Stimulated activated CD4-positive, alpha-beta T cell treated with anti-CD3 and anti-CD28 coated beads, Interleukin-2, amount 100 ng/mL, for 48 hours (primary cell): ENCODE measurements around the gene ODC1.
"Not testable (repeated sequence)": the region's sequence is repeated elsewhere in the genome, so short reads cannot be mapped to it uniquely, and the experiment has no call there.

ENCODE experiments used
- DNase-seq, 2 donors: peaks; one replicate each; pipeline ENCODE4 v3.0.0-alpha.2; 2020

The ODC1 gene

DNA sequence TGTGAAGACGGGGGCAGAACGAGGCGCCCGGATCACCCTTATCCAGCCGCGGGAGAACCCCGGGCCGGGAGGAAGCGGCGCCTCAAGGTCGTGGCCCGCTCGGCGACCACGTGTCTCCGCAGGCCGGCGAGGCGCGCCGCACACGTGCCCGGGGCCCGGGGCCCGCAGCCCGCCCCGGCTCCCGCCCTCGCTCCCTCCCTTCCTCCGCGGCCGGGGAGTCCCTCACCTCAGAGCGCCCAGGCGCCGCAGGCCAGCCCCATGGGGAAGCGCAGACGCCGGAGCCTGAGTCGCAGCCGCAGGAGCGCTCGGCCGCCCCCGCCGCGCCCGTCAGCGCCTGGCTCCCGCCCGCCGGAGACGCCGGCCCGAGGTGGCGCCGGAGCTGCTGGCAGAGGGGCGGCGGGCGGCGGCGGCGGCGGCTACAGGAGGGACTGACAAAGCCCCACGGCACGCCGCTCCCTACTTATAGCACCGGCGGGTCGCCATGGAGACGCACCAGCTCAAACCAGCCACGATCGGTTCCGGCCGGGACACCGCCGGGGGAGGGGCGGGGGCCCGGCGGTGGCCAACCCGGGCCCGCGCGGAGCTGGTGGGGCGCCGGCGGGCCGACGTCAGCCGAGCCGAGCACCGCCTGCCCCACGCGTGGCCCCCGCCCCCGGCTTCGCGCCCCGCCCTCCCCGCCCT is at the start of gene ODC1:
TSS of gene ODC1 (minus strand) at position 433 of the 681 bp plus-strand sequence. CDS start 3,295 bp downstream, outside the sequence.
- DNase-seq: peak; percentile 96 to 97

GRCh38 chr2:10497797-10498251 is 49.7 kb upstream of the ODC1 start:
- peak; percentile 31 to 46 for DNase-seq

GRCh38 chr2:10495988-10496313 is 47.8 kb upstream of the ODC1 start:
- no peak for DNase-seq

DNA sequence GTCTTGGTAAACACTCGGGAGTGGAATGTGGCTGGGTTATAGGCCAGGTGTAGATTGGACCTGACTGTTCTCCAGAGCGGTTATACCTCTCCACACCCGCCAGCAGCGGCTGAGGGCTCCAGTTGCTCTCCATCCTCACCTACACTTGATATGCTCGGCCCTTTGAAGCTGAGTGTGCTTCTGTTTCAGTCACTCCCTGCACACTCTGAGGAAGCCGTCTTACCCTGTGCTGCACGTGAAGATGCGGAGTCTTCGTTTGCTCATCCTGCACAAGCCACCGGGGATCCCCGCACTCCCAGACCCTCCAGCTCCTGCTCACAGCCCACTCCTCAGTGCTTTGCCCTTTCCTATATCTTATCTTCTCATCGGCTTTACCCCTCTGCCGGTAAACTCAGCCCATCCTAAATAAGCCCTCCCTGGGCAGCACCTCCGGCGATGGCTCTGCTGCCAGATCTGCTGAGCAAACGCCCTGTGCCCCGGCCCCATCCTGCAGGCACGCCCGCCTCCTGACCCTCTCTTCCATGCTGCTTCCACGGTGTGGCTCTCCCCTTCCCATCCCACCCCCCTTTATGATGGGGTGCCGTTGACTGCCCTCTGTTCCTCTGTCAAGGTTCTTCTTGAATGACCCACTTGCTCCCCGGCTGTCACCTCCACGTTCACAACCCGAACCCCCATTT is 47.3 kb upstream of the ODC1 start:
- no peak for DNase-seq

DNA sequence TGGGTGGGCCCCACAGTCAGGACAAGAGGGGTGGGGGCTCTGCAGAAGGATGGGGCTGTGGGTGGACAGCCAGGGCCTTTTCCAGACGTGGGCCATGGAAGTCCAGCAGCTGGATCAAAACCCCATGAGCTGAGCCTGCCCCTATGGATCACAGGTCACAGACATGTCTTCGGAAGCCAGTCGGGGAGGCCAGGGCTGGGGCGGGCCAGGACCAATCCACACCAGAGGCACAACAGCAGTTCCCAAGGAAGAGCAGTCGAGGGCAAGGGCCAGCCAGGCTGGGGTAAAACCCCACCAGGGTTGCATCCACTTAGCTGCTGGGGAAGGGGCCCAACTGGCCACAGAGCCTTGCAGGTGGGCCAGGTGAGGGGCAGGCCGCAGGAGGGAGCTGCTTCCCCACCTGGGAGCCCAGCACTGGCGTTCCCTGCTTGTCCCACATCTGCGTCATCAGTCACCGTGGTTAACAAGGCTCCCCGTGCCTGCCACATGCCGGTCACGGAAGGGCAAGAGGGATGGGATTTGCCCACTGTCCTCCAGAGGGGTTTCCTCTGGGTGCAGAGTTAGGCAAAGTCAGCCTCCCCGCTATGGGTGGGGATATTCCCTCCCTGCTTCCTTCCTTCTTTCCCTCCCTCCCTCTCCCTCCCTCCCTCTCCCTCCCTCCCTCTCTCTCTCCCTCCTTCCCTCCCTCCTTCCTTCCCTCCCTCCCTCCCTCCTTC is 46.4 kb upstream of the ODC1 start:
- DNase-seq: no peak

- peak; percentile 64 for DNase-seq
Observed at GRCh38 chr2:10493634-10494281, 45.6 kb upstream of the ODC1 start.

DNA sequence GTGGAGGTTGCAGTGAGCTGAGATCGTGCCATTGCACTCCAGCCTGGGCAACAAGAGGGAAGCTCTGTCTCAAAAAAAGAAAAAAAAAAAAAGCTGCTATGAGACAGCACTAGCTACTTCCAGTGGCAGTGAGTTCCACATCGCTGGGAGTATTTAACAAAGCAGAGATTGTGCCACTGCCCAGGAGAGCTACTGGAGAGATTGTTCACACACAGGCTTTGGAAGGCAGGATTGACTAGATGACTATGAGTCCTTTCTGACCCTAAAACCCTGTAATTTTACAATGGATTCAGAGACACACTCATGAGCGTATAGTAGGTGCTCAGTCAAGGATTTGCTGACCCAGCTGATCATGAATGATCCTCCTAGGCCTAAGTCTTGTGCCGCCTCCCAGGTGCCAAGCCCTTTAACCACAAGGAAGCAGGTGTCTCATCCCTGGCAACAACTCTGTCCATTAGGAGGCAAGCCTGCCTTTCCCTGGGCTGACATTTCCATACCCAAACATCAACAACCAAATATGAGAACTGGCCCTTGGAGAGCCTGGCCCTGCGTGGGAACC is 45.0 kb upstream of the ODC1 start:
- no peak for DNase-seq

- no peak for DNase-seq
Observed at GRCh38 chr2:10490806-10491291, 42.7 kb upstream of the ODC1 start.

DNA sequence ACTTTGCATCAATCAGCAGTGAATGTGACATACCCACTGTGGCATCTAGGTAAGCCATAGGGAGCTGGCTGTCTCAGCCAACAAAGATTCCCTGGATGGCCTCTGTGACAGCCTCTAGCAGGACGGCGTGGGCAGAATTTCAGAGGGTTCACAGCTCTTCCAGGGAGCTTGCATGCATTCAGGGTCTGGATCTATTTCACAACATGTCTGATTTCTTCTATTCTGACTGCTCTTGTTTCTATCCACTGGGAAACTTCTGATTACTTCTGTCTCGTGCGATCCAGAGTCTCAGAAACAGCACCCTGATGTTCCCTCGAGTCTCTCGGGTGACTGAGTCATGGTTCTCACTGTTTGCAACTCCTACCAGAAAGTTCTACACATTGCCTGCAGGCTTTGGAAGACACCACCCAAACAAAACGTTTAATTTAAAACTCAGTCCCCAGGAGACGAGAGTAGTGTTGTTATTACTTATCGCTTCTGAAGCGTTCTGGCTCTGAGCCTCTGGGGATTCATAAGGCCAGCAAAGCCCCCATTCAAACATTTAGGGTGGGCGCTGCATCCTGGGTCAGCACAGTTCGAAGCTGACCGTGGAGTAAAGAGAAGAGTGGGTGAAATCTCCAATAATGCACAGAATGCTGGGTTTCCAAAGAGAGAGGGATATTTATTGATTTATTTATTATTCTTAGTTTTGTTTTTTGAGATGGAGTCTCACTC is 41.9 kb upstream of the ODC1 start:
- no peak for DNase-seq

DNA sequence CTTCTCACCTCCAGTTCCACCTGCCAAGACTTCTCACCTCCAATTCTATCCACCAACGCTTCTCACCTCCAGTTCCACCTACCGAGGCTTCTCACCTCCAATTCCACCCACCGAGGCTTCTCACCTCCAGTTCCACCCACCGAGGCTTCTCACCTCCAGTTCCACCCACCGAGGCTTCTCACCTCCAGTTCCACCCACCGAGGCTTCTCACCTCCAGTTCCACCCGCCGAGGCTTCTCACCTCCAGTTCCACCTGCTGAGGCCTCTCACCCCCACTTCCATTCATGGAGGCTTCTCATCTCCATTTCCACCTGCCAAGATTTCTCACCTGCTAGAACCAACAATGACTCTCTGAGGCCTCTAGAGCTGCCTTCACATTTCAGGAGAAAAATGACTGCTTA is 40.0 kb upstream of the ODC1 start:
- DNase-seq: not testable (repeated sequence)

DNA sequence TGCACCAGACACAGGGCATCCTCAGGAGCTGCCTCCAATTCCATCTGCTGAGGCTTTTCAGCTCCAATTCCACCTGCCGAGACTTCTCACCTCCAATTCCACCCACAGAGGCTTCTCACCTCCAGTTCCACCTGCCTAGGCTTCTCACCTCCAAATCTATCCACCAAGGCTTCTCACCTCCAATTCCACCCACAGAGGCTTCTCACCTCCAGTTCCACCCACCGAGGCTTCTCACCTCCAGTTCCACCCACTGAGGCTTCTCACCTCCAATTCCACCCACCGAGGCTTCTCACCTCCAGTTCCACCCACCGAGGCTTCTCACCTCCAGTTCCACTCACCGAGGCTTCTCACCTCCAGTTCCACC is 39.6 kb upstream of the ODC1 start:
- DNase-seq: not testable (repeated sequence)

DNA sequence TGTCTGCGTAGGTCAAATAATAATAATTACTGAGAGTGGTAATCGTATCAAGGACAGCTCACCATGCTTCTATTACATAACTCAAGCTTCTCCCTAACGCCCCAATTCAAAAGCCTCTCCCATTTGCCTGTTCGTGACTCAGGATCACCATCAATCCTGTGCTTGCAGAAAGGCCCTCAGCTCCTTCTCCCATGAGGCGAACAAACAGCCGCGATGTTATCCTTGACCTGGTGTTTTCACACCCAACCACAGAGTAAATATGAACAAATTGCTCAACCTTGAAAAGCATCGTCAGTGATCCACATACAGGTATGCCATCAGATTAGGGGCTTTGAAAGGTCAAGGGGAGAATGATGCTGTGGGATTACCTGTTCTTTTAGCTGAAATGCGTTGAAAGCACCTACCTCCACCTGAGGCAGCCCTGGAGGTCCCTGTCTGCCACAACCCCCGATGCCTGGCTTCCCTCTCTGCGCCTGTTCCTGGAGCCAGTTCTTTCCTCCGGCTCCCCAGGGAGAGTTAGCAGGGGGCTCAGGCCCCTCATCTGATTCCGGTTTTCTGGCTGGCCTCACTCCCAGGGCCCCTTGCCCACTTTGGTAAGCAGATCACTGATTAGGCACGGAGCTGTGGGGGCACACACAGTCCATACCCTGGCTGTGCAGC is 39.1 kb upstream of the ODC1 start:
- no peak for DNase-seq

- no peak for DNase-seq
Observed at GRCh38 chr2:10486601-10487079, 38.5 kb upstream of the ODC1 start.

DNA sequence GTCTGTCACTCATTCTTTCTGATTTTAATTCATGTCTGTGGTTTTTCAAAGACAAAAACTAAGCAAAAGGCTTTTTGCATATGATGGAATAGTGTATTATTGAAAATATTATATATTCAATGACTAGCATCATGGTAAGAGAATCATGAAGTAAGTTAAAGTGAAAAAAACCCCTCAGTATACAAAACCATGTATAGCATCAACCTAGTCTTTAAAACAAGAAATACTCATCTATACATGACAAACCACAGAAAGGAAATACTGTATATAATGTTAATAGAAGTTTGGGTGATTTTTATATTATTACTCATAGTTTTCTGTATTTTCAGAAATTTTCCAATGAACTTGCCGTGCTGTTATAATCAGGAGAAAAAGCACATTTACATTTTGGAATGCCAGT is 38.0 kb upstream of the ODC1 start:
- no peak for DNase-seq

DNA sequence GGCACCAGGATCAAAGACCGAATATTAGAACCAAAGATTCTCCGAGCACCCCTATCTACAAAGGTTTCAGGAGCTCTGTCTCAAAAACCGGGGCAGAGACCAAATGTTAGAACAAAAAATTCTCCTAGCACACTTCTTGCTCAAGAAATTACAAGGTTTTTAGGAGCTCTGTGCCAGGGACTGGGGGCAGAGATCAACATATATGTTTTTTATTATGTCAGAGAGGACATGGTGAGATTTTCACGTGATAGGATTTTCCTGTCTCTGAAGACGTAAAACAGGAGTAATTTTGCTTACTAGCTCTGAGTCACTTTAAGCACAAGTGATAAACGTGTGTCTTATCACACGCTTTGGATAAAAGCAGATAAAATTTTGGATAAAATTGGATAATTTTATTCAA is 34.8 kb upstream of the ODC1 start:
- DNase-seq: no peak

GRCh38 chr2:10482460-10482859 is 34.3 kb upstream of the ODC1 start:
- no peak for DNase-seq

- DNase-seq: no peak
Observed at GRCh38 chr2:10481666-10482157, 33.6 kb upstream of the ODC1 start.

- no peak for DNase-seq
Observed at GRCh38 chr2:10481055-10481665, 33.0 kb upstream of the ODC1 start.

DNA sequence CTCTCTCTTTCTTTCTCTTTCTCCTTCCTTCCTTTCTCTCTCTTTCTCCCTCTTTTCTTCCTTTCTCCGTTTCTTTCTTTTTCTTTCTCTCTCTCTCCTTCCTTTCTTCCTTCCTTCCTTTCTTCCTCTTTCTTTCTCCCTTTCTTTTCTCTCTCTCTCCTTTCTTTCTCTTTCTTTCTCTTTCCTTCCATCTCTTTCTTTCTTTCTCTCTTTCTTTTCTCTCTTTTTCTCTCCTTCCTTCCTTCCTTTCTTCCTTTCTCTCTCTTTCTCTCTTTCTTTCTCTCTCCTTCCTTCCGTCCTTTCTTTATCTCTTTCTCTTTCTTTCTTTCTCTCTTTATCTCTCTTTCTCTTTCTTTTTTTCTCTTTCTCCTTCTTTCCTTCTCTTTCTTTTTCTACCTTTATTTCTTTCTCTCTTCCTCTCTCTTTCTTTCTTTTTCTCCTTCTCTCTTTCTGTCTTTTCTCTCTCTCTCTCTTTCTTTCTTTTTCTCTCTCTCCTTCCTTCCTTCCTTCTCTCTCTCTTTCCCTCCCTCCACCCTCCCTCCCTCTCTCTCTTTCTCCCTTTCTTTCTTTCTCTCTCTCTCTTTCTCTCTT is 32.3 kb upstream of the ODC1 start:
- no peak for DNase-seq

- no peak for DNase-seq
Observed at GRCh38 chr2:10478916-10479315, 30.8 kb upstream of the ODC1 start.

GRCh38 chr2:10478298-10478625 is 30.1 kb upstream of the ODC1 start:
- no peak for DNase-seq
